ENCODE results near the gene NOXA1. TPM values are rescaled to one million over a fixed set of nuclear protein-coding genes. Genes with fewer than 3 reads are reported as not detected.

Gene NOXA1
- total RNA-seq, 4 donors from 2014 or later = 6.3 to 11.4 (median 10.1) TPM

- Histone ChIP-seq H3K27ac (no peak overlapping the region), H3K4me1 (peaks cover 0 to 5% (median under 1%) of the 10 kb centered on the region in 4 donors), H3K27me3 (no peaks in the 10 kb centered on the region), H3K9me3 (peaks cover 0 to 22% (median 2%) of the 10 kb centered on the region in 4 donors), H3K36me3 (peaks cover 0 to 70% (median 0%) of the 10 kb centered on the region in 3 donors), H3K4me3 (no peak overlapping the region)
- TF ChIP-seq POLR2A (IDR thresholded peaks at IDR 0.05) = no peak
- TF ChIP-seq EP300 (IDR thresholded peaks at IDR 0.05) = no peak
- TF ChIP-seq, protein P1, sequence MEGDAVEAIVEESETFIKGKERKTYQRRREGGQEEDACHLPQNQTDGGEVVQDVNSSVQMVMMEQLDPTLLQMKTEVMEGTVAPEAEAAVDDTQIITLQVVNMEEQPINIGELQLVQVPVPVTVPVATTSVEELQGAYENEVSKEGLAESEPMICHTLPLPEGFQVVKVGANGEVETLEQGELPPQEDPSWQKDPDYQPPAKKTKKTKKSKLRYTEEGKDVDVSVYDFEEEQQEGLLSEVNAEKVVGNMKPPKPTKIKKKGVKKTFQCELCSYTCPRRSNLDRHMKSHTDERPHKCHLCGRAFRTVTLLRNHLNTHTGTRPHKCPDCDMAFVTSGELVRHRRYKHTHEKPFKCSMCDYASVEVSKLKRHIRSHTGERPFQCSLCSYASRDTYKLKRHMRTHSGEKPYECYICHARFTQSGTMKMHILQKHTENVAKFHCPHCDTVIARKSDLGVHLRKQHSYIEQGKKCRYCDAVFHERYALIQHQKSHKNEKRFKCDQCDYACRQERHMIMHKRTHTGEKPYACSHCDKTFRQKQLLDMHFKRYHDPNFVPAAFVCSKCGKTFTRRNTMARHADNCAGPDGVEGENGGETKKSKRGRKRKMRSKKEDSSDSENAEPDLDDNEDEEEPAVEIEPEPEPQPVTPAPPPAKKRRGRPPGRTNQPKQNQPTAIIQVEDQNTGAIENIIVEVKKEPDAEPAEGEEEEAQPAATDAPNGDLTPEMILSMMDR (IDR thresholded peaks at IDR 0.05) = no peak
- no peak for DNase-seq (ENCODE audit: low spot score in 2 of 2)
- WGBS, 2 donors = 87 to 98% methylated on average over 8 to 11 of the region's 11 CpGs
These were observed 53.7 kb downstream of the NOXA1 start for GRCh38 chr9:137476856-137477255.

GRCh38 chr9:137477778-137478612, 54.8 kb downstream of the NOXA1 start:
- DNase-seq (ENCODE audit: low spot score in 2 of 2) = no peak
- no peaks in the 10 kb centered on the region for H3K27me3 ChIP-seq
- H3K4me3 ChIP-seq = no peak overlapping the region
- H3K36me3 ChIP-seq = peaks cover 0 to 65% (median 0%) of the 10 kb centered on the region in 3 donors
- TF ChIP-seq, protein P1 (IDR thresholded peaks at IDR 0.05) = no peak
- TF ChIP-seq POLR2A (IDR thresholded peaks at IDR 0.05) (no peak), EP300 (IDR thresholded peaks at IDR 0.05) (no peak)
- no peak overlapping the region for H3K27ac ChIP-seq
- peaks cover 0 to 22% (median 2%) of the 10 kb centered on the region in 4 donors for H3K9me3 ChIP-seq
- H3K4me1 ChIP-seq = peaks cover 0 to 12% (median 4%) of the 10 kb centered on the region in 4 donors
- WGBS, 2 donors = 87 to 94% methylated on average over 10 to 28 of the region's 29 CpGs

- WGBS, 2 donors = 69 to 76% methylated on average over 8 to 10 of the region's 11 CpGs
- no peak for TF ChIP-seq EP300 (IDR thresholded peaks at IDR 0.05)
- no peak for TF ChIP-seq POLR2A (IDR thresholded peaks at IDR 0.05)
- TF ChIP-seq, protein P1 (IDR thresholded peaks at IDR 0.05) = no peak
- peaks cover 0 to 12% (median 4%) of the 10 kb centered on the region in 4 donors for H3K4me1 ChIP-seq
- peaks cover 0 to 22% (median 2%) of the 10 kb centered on the region in 4 donors for H3K9me3 ChIP-seq
- DNase-seq (ENCODE audit: low spot score in 2 of 2) = no peak
- H3K27ac ChIP-seq = no peak overlapping the region
- no peak overlapping the region for H3K4me3 ChIP-seq
- peaks cover 0 to 63% (median 0%) of the 10 kb centered on the region in 3 donors for H3K36me3 ChIP-seq
- no peaks in the 10 kb centered on the region for H3K27me3 ChIP-seq
These were observed 55.4 kb downstream of the NOXA1 start for GRCh38 chr9:137478613-137478961.

GRCh38 chr9:137478962-137479861, 56.0 kb downstream of the NOXA1 start:
- 66 to 69% methylated on average over 29 to 30 of the region's 36 CpGs for WGBS, 2 donors
- TF ChIP-seq POLR2A (IDR thresholded peaks at IDR 0.05) (no peak), EP300 (IDR thresholded peaks at IDR 0.05) (no peak)
- TF ChIP-seq, protein P1 (IDR thresholded peaks at IDR 0.05) = no peak

More at GRCh38 chr9:137478962-137479861, 56.0 kb downstream of the NOXA1 start:
- Histone ChIP-seq H3K9me3 (peaks cover 0 to 22% (median 2%) of the 10 kb centered on the region in 4 donors), H3K27me3 (no peaks in the 10 kb centered on the region), H3K27ac (no peak overlapping the region), H3K4me1 (peaks cover 0 to 12% (median 4%) of the 10 kb centered on the region in 4 donors), H3K36me3 (peaks cover 0 to 58% (median 0%) of the 10 kb centered on the region in 3 donors), H3K4me3 (no peak overlapping the region)
- DNase-seq (ENCODE audit: low spot score in 2 of 2) = no peak
